Upper lobe of left lung (tissue), 4 donors: ENCODE data around the gene ENTR1.

Experiments
- POLR2A ChIP-seq, 4 donors: fragments of 450-650 bp; IDR thresholded peaks; one replicate each; pipeline ENCODE4 v1.5.1; 2016 to 2017; ENCODE audit warnings: antibody characterized with exemption in 4 of 4, mild to moderate bottlenecking in 2 of 4
- POLR2AphosphoS5 ChIP-seq, 2 donors: sonication (generic); formaldehyde crosslinking; IDR thresholded peaks; one replicate each; pipeline ENCODE4 v1.5.1; 2017; ENCODE audit warnings: antibody characterized with exemption in 2 of 2
- TF ChIP-seq, protein P1 (sequence below), 6 experiments: fragments of 450-650 bp in 4 of 6; fragments of 200-600 bp in 2 of 6; sonication (generic) in 2 of 6; IDR thresholded peaks; one replicate each; pipeline ENCODE4 v1.5.1; 2016 to 2019; ENCODE audit warnings: antibody characterized with exemption in 6 of 6

DNA sequence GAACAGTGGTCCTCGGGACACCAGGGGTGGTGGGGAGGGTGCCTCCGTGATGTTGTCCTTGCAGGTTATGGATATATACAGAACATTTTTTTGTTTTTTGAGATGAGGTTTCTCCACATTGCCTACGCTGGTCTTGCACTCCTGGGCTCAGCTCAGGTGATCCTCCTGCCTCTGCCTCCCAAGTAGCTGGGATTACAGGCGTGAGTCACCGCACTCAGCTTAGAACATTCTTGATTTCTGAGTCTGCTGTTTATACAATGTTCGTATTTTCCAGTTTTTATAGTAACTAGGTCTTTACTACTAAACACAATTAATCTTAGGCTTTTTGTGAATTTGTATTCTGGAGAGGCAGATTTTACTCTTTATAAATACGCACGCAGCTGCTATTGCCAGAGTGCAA lies 6.0 kb upstream of the ENTR1 start:
- TF ChIP-seq POLR2A (IDR thresholded peaks at IDR 0.05) = no peak
- TF ChIP-seq POLR2AphosphoS5 (IDR thresholded peaks at IDR 0.05) = no peak
- TF ChIP-seq, protein P1, sequence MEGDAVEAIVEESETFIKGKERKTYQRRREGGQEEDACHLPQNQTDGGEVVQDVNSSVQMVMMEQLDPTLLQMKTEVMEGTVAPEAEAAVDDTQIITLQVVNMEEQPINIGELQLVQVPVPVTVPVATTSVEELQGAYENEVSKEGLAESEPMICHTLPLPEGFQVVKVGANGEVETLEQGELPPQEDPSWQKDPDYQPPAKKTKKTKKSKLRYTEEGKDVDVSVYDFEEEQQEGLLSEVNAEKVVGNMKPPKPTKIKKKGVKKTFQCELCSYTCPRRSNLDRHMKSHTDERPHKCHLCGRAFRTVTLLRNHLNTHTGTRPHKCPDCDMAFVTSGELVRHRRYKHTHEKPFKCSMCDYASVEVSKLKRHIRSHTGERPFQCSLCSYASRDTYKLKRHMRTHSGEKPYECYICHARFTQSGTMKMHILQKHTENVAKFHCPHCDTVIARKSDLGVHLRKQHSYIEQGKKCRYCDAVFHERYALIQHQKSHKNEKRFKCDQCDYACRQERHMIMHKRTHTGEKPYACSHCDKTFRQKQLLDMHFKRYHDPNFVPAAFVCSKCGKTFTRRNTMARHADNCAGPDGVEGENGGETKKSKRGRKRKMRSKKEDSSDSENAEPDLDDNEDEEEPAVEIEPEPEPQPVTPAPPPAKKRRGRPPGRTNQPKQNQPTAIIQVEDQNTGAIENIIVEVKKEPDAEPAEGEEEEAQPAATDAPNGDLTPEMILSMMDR (IDR thresholded peaks at IDR 0.05) = no peak
